Amniotic epithelial cell (primary cell): Measurements from ENCODE around the gene DNAJC11.

Experiments
- DNase-seq: peaks from one replicate; pipeline ENCODE4 v3.0.0-alpha.2; 2010; ENCODE audit warnings: low read depth

Gene DNAJC11

GRCh38 chr1:6624710-6625583 is 76.7 kb downstream of the DNAJC11 start, which contains the start of gene THAP3:
Gene THAP3, plus strand, starts transcription at chr1:6624868. Its CDS starts 351 bp downstream, at chr1:6625219.
- peak; percentile 89 for DNase-seq

GRCh38 chr1:6623269-6623965 is 78.2 kb downstream of the DNAJC11 start:
- DNase-seq: peak; percentile 74

GRCh38 chr1:6622396-6623152 is 79.0 kb downstream of the DNAJC11 start:
- DNase-seq: no peak

GRCh38 chr1:6621429-6622391 is 79.9 kb downstream of the DNAJC11 start:
- no peak for DNase-seq

- DNase-seq: no peak
These were observed 82.6 kb downstream of the DNAJC11 start for GRCh38 chr1:6619045-6619444.

GRCh38 chr1:6614929-6615785 is 86.5 kb downstream of the DNAJC11 start:
- no peak for DNase-seq

- DNase-seq: no peak
These were observed 87.3 kb downstream of the DNAJC11 start for GRCh38 chr1:6614019-6614928.

GRCh38 chr1:6613361-6614018 is 88.1 kb downstream of the DNAJC11 start, which contains the start of gene PHF13:
Gene PHF13, plus strand, starts transcription at chr1:6613731. Its CDS starts 336 bp downstream, at chr1:6614067.
- DNase-seq: peak; percentile 98

GRCh38 chr1:6612641-6613360 is 88.8 kb downstream of the DNAJC11 start:
- DNase-seq: peak; percentile 46

- peak; percentile 63 for DNase-seq
These were observed 97.6 kb downstream of the DNAJC11 start for GRCh38 chr1:6603915-6604558.

GRCh38 chr1:6603238-6603914 is 98.2 kb downstream of the DNAJC11 start:
- DNase-seq: peak; percentile 77

- peak; percentile 78 for DNase-seq
These were observed 98.9 kb downstream of the DNAJC11 start, which contains the start of gene KLHL21 for GRCh38 chr1:6602669-6603237. Gene KLHL21, minus strand, starts transcription at chr1:6602869. Its CDS starts 52 bp downstream, at chr1:6602817.

GRCh38 chr1:6601923-6602668 is 99.5 kb downstream of the DNAJC11 start:
- DNase-seq: peak; percentile 51

- DNase-seq: peak; percentile 92
These were observed 100.3 kb downstream of the DNAJC11 start for GRCh38 chr1:6601049-6601922.
